ENCODE results near the gene GPC5. TPM values are rescaled to one million over a fixed set of nuclear protein-coding genes. Genes with fewer than 3 reads are reported as not detected.

The GPC5 gene
- total and polyA plus RNA-seq, 2 donors (not counting 3 experiments of a cell fraction or from before 2014, with no cell fraction given), result 0.59 to 0.97 TPM

DNA sequence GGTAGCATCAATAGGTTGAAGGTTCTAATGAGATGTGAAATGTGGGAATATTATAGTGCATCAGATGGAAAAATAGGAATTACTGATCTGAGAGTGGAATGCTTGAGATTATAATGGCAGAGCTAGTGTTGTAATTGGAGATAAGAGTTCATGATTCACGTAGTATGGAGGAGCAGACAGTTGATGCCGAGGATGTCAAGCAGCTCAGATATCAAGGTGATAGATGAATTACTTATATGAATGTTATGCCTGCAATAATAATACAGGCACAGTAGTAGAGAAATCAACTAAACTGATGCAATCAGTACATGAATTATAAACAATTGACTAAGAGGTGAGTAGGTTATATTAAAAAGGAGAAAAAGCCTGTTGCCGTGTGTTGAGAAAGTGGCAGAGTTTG lies 1035.0 kb downstream of the GPC5 start:
- H4K20me1 ChIP-seq (replicated peaks; ENCODE audit: control insufficient read depth, extremely low read depth, insufficient read depth, low read length), result no peaks in the 10 kb centered on the region
- H3K79me2 ChIP-seq (ENCODE audit: control insufficient read depth, insufficient read depth, low read length), result no peaks in the 10 kb centered on the region
- H3K9me1 ChIP-seq (replicated peaks; ENCODE audit: control insufficient read depth, extremely low read depth, insufficient read depth, low read length), result no peaks in the 10 kb centered on the region
- ChIA-PET POLR2A (no interaction called here), CTCF (no interaction called here)
- H3K4me2 ChIP-seq (ENCODE audit: insufficient read depth, low read length), result no peak overlapping the region
- H3K27me3 ChIP-seq (ENCODE audit: control insufficient read depth in 2 of 2, insufficient read depth in 2 of 2, low read length in 2 of 2), result no peaks in the 10 kb centered on the region
- H3K4me3 ChIP-seq (replicated peaks in 1 of 3; ENCODE audit: insufficient read depth in 1 of 3, low read depth in 1 of 3, low read length in 3 of 3), result no peak overlapping the region
- intact Hi-C loops (cut with micrococcal nuclease) (no loop called here), dilution Hi-C loops (cut with MboI; ENCODE audit: extremely low pct_ligation_motif_present, low sequenced_read_pairs) (no loop called here)
- H3K9me3 ChIP-seq (replicated peaks; ENCODE audit: control insufficient read depth, insufficient read depth, low read length), result peaks cover 2% of the 10 kb centered on the region
- H3K4me1 ChIP-seq (ENCODE audit: control insufficient read depth, extremely low read depth, insufficient read depth, low read length), result no peaks in the 10 kb centered on the region
- no TSS peak for BruUV-seq (replicated peaks)
- no peak overlapping the region for H2AFZ ChIP-seq (ENCODE audit: low read depth, low read length)
- no peak overlapping the region for H3K27ac ChIP-seq (ENCODE audit: insufficient read depth, low read depth, low read length)
- FAIRE-seq, result no peak
- no peak overlapping the region for H3K9ac ChIP-seq (replicated peaks; ENCODE audit: extremely low read depth, insufficient read depth, low read length)
- TF ChIP-seq FOS (IDR thresholded peaks at IDR 0.05; ENCODE audit: borderline replicate concordance, insufficient read depth, low read length) (no peak), EZH2 (IDR thresholded peaks at IDR 0.05; ENCODE audit: borderline replicate concordance, low read depth, low read length, severe bottlenecking) (no peak), JUN (IDR thresholded peaks at IDR 0.05; ENCODE audit: borderline replicate concordance, insufficient read depth, insufficient read length, low read depth) (no peak), POLR2AphosphoS5 (IDR thresholded peaks at IDR 0.05; ENCODE audit: insufficient read depth, low read depth, low read length) (no peak), GATA2 (IDR thresholded peaks at IDR 0.05; ENCODE audit: insufficient read depth, insufficient read length, low read depth, low read length) (no peak), POLR2A (IDR thresholded peaks at IDR 0.05; ENCODE audit: low read depth, low read length) (no peak), MYC (IDR thresholded peaks at IDR 0.05; ENCODE audit: low read depth, low read length) (no peak)
- TF ChIP-seq, protein P1, sequence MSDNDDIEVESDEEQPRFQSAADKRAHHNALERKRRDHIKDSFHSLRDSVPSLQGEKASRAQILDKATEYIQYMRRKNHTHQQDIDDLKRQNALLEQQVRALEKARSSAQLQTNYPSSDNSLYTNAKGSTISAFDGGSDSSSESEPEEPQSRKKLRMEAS (IDR thresholded peaks at IDR 0.05; ENCODE audit: insufficient read depth, insufficient read length), result no peak
- TF ChIP-seq, protein P2, sequence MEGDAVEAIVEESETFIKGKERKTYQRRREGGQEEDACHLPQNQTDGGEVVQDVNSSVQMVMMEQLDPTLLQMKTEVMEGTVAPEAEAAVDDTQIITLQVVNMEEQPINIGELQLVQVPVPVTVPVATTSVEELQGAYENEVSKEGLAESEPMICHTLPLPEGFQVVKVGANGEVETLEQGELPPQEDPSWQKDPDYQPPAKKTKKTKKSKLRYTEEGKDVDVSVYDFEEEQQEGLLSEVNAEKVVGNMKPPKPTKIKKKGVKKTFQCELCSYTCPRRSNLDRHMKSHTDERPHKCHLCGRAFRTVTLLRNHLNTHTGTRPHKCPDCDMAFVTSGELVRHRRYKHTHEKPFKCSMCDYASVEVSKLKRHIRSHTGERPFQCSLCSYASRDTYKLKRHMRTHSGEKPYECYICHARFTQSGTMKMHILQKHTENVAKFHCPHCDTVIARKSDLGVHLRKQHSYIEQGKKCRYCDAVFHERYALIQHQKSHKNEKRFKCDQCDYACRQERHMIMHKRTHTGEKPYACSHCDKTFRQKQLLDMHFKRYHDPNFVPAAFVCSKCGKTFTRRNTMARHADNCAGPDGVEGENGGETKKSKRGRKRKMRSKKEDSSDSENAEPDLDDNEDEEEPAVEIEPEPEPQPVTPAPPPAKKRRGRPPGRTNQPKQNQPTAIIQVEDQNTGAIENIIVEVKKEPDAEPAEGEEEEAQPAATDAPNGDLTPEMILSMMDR (IDR thresholded peaks at IDR 0.05; ENCODE audit: extremely low read depth in 1 of 2, insufficient read depth in 1 of 2, low read depth in 1 of 2, low read length in 2 of 2), result no peak
- DNase-seq (ENCODE audit: low read depth, low spot score), result no peak
- no peaks in the 10 kb centered on the region for H3K36me3 ChIP-seq (ENCODE audit: control insufficient read depth in 2 of 2, extremely low read depth in 1 of 2, insufficient read depth in 2 of 2, low read length in 2 of 2)

Data from endothelial cell of umbilical vein (primary cell).